ENCODE measurements around the gene DCXR.

Gene DCXR

GRCh38 chr17:81994593-81995462, 42.7 kb downstream of the DCXR start:
- no peak for DNase-seq

GRCh38 chr17:81993729-81994592, 43.5 kb downstream of the DCXR start:
- no peak for DNase-seq

GRCh38 chr17:81992306-81993102, 45.0 kb downstream of the DCXR start:
- no peak for DNase-seq

GRCh38 chr17:81991684-81992305, 45.7 kb downstream of the DCXR start:
- DNase-seq = no peak

- no peak for DNase-seq
Measured at GRCh38 chr17:81990836-81991683, 46.4 kb downstream of the DCXR start.

- no peak for DNase-seq
Measured at GRCh38 chr17:81987161-81987770, 50.2 kb downstream of the DCXR start.

- no peak for DNase-seq
Measured at GRCh38 chr17:81986606-81987005, 50.9 kb downstream of the DCXR start.
